NT2/D1 (cell line): ENCODE measurements around the gene SRP54.

Experiments
- DNase-seq: peaks from one replicate; pipeline ENCODE4 v3.0.0-alpha.2; 2011; ENCODE audit warnings: low read depth, low spot score
- H3K27me3 ChIP-seq: 2 replicates; pipeline ENCODE4 v1.6.0; 2011; ENCODE audit warnings: mild to moderate bottlenecking; ENCODE audit not compliant: insufficient read length, insufficient read depth
- H3K36me3 ChIP-seq: 2 replicates; pipeline ENCODE4 v1.6.1; 2011; ENCODE audit warnings: mild to moderate bottlenecking, low read length, mixed read lengths; ENCODE audit not compliant: insufficient read depth, insufficient read length
- H3K4me1 ChIP-seq: 2 replicates; pipeline ENCODE4 v1.5.1; 2011; ENCODE audit not compliant: insufficient read depth, insufficient read length
- H3K4me3 ChIP-seq: 2 replicates; pipeline ENCODE4 v1.5.1; 2011; ENCODE audit warnings: low read depth; ENCODE audit not compliant: insufficient read length
- H3K9ac ChIP-seq: 2 replicates; pipeline ENCODE4 v1.6.0; 2011; ENCODE audit warnings: low read depth; ENCODE audit not compliant: insufficient read length
- H3K9me3 ChIP-seq: 2 replicates; pipeline ENCODE4 v1.5.1; 2011; ENCODE audit warnings: mild to moderate bottlenecking, low read length; ENCODE audit not compliant: insufficient read depth
- SUZ12 ChIP-seq: IDR thresholded peaks from 2 replicates; pipeline ENCODE4 v1.6.1; 2011; ENCODE audit not compliant: insufficient read length, insufficient read depth; ENCODE audit errors: extremely low read depth
- YY1 ChIP-seq: IDR thresholded peaks from 2 replicates; pipeline ENCODE4 v1.6.1; 2011; ENCODE audit not compliant: insufficient read length, insufficient read depth
- ZNF274 ChIP-seq: IDR thresholded peaks from 2 replicates; pipeline ENCODE4 v1.6.1; 2011; ENCODE audit warnings: mild to moderate bottlenecking, low read depth, low read length

SRP54 gene

DNA sequence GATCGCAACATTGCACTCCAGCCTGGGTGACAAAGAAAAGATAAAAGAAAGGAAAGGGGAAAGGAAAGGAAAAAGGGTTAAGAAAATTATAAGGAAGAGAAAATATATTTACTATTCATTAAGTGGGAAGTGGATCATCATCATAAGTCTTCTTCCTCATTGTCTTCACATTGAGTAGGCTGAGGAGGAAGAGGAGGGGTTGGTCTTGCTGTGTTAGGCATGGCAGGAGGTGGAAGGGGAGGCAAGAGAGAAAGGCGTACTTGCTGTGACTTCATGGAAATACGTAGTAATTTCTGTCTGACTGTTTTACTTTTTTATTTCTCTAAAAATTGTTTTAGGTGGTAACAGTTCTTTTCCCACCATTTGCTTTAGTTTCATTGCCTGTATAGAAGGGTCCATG, 89.4 kb downstream of the SRP54 start:
- no peak overlapping the region for H3K4me3 ChIP-seq
- no peak for TF ChIP-seq ZNF274
- TF ChIP-seq SUZ12: no peak
- TF ChIP-seq YY1: no peak
- no peak for DNase-seq
- no peaks in the 10 kb centered on the region for H3K27me3 ChIP-seq
- peaks cover 9% of the 10 kb centered on the region for H3K36me3 ChIP-seq
- H3K4me1 ChIP-seq: no peaks in the 10 kb centered on the region
- H3K9me3 ChIP-seq: no peaks in the 10 kb centered on the region
- H3K9ac ChIP-seq: no peak overlapping the region

DNA sequence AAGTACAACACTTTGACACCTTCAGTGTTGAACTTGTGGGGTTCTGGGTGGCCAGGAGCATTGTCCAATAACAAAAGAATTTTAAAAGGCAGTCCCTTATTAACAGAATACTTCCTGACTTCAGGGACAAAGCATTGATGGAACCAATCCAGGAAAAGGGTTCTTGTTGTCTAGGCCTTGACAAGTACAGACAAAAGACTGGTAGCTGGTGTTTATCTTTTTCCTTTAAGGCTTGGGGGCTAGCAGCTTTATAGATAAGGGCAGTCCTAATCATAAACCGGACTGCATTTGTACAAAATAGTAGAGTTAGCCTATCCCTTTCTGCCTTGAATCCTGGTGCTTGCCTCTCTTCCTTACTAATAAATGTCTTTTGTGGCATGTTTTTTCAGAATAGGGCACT, 90.7 kb downstream of the SRP54 start:
- no peaks in the 10 kb centered on the region for H3K4me1 ChIP-seq
- DNase-seq: no peak
- no peaks in the 10 kb centered on the region for H3K27me3 ChIP-seq
- no peak overlapping the region for H3K9ac ChIP-seq
- H3K9me3 ChIP-seq: no peaks in the 10 kb centered on the region
- H3K4me3 ChIP-seq: no peak overlapping the region
- TF ChIP-seq ZNF274 (no peak), YY1 (no peak), SUZ12 (no peak)
- H3K36me3 ChIP-seq: peaks cover 14% of the 10 kb centered on the region

DNA sequence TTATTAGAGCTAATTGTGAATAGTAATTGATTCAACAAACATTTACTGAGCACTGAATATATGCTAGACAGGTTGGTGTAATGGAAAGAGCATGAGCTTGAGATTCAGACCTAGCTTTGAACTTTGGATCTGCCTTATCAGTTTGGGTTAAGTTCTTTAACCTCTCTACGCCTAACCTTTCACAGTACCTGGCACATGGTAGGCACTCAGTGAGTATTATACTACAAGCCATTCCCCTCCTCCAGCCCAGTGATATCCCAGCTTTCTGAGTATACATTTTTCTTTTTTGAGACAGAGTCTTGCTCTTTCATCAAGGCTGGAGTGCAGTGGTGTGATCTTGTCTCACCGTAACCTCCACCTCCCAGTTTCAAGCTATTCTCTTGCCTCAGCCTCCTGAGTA, 95.3 kb downstream of the SRP54 start:
- no peaks in the 10 kb centered on the region for H3K4me1 ChIP-seq
- no peak for DNase-seq
- TF ChIP-seq ZNF274 (no peak), YY1 (no peak)
- H3K9ac ChIP-seq: no peak overlapping the region
- no peaks in the 10 kb centered on the region for H3K9me3 ChIP-seq
- no peaks in the 10 kb centered on the region for H3K27me3 ChIP-seq
- no peak overlapping the region for H3K4me3 ChIP-seq
- peaks cover 35% of the 10 kb centered on the region for H3K36me3 ChIP-seq
